OCI-LY7 (cell line): Measurements from ENCODE around the gene CCDC169. TPM values are rescaled to one million over a fixed set of nuclear protein-coding genes. Genes with fewer than 3 reads are reported as not detected.

Experiments
- BruUV-seq: library from RNA; stranded (reverse); fragments of 400-500 nt; replicated peaks from 2 replicates; lab custom pipeline; 2021; lab: Mats Ljungman, UMichigan
- CTCF ChIA-PET: fragments of 300-600 bp; sonication (Branson Sonifier 250); formaldehyde crosslinking; loops from one replicate; lab custom pipeline; 2022; ENCODE audit warnings: antibody characterized with exemption; ENCODE audit not compliant: unreplicated experiment; lab: Charles Lee
- POLR2A ChIA-PET: fragments of 300-600 bp; sonication (Branson Sonifier 250); formaldehyde crosslinking; loops from one replicate; lab custom pipeline; 2022; ENCODE audit warnings: antibody characterized with exemption; lab: Charles Lee
- DNase-seq: peaks from one replicate; pipeline ENCODE4 v3.0.0-alpha.2; 2015; ENCODE audit warnings: low spot score
- H2AFZ ChIP-seq: fragments of 200-600 bp; sonication (generic), shearing (Covaris generic); 2 replicates; pipeline ENCODE4 v1.6.1; 2014; ENCODE audit warnings: mild to moderate bottlenecking, antibody characterized with exemption, low read length, moderate library complexity
- H3K27ac ChIP-seq: fragments of 200-600 bp; sonication (generic); 2 replicates; pipeline ENCODE4 v1.5.1; 2014; ENCODE audit warnings: mixed run types, low read depth, mild to moderate bottlenecking, moderate library complexity, low read length, inconsistent platforms; ENCODE audit not compliant: poor library complexity, severe bottlenecking
- H3K36me3 ChIP-seq: fragments of 200-600 bp; sonication (generic); 2 replicates; pipeline ENCODE4 v1.6.1; 2014; ENCODE audit warnings: mild to moderate bottlenecking, antibody characterized with exemption, low read length, moderate library complexity, mixed read lengths; ENCODE audit not compliant: insufficient read depth
- H3K4me1 ChIP-seq: fragments of 200-600 bp; sonication (generic); 2 replicates; pipeline ENCODE4 v1.5.1; 2014; ENCODE audit warnings: mild to moderate bottlenecking, low read length; ENCODE audit not compliant: insufficient read depth, poor library complexity, severe bottlenecking
- H3K4me2 ChIP-seq: fragments of 200-600 bp; sonication (generic); 2 replicates; pipeline ENCODE4 v1.6.1; 2014; ENCODE audit warnings: mild to moderate bottlenecking, low read length
- H3K4me3 ChIP-seq: fragments of 200-600 bp; sonication (generic); 2 replicates; pipeline ENCODE4 v1.5.1; 2014; ENCODE audit warnings: mild to moderate bottlenecking, low read depth, low read length; ENCODE audit not compliant: poor library complexity, severe bottlenecking
- H3K79me2 ChIP-seq: fragments of 200-600 bp; sonication (generic); 2 replicates; pipeline ENCODE4 v1.6.1; 2016; ENCODE audit warnings: low read depth, mild to moderate bottlenecking, low read length, moderate library complexity, mixed read lengths; ENCODE audit not compliant: insufficient read depth
- H3K9me2 ChIP-seq: fragments of 200-600 bp; sonication (generic); 2 replicates; pipeline ENCODE4 v1.6.1; 2016; ENCODE audit warnings: mild to moderate bottlenecking, low read length, mixed read lengths; ENCODE audit not compliant: insufficient read depth
- H3K9me3 ChIP-seq: fragments of 200-600 bp; sonication (generic); 2 replicates; pipeline ENCODE4 v1.6.1; 2014; ENCODE audit warnings: mild to moderate bottlenecking, mixed run types, low read length, mixed read lengths
- H4K20me1 ChIP-seq: fragments of 200-600 bp; sonication (generic); 2 replicates; pipeline ENCODE4 v1.6.1; 2014; ENCODE audit warnings: mild to moderate bottlenecking, antibody characterized with exemption, low read length, moderate library complexity, mixed read lengths; ENCODE audit not compliant: insufficient read depth
- EZH2phosphoT487 ChIP-seq: fragments of 200-600 bp; sonication (generic); IDR thresholded peaks from 2 replicates; pipeline ENCODE4 v1.6.1; 2018; ENCODE audit warnings: low read depth, borderline replicate concordance, mild to moderate bottlenecking, mixed run types, antibody characterized with exemption, low read length, moderate library complexity, mixed read lengths
- intact Hi-C: fragments of 100-400 bp; cut with micrococcal nuclease; formaldehyde crosslinking; loops from one replicate; pipeline ENCODE4 v1.10.0; 2022; ENCODE audit not compliant: unreplicated experiment
- total RNA-seq, 2 experiments: library from RNA; depleted of rRNA in 1 of 2; stranded (reverse); fragments of >200 nt in 1 of 2; shearing (Covaris generic) in 1 of 2; gene quantifications; 2 replicates each; pipeline ENCODE4 v1.2.3, GENCODE V29; 2014 to 2022
- TF ChIP-seq, protein P1 (sequence below): fragments of 200-600 bp; sonication (generic); conservative IDR thresholded peaks from 2 replicates; pipeline ENCODE4 v1.5.1; 2014; ENCODE audit warnings: mild to moderate bottlenecking, antibody characterized with exemption, low read length, moderate library complexity, mixed read lengths

The CCDC169 gene
- total RNA-seq, 2 experiments from 2014 or later = not detected

DNA sequence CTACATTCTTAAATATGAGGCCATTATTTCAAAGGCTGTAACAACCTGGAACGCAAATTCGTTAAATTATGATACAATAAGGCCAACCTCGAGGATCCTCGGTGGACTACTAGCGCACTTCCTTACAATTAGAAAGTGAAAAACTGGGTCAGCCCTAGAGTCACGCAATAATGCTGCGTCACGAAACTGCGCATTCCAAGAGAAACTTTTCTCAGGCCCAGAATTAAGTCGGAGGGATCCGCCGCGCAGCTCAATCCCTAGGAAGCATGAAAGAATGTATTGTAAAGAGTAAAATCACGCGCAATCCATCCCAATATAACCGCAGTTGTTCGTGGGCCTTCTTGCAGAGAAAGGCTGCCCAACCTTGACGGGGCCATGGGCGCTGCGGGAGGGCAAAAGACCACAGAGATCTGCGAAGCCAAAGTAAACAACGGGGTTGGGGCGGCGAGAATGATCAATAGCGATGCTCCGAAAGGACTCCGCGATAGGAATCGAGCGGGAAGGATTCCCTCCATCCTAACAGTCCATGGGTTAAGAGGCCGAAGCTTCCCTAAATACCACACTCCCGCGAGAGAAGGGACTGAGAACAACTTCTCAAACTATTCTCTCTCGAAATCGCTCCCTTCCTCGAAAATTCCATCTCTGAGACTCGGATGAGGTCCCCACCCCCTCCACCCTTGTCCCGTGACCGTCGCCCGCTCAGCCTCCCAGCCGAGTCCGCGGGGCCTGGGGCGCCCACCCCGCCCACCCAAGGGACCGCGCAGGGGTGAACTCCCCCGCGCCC lies 48.0 kb upstream of the CCDC169 start:
- H2AFZ ChIP-seq = no peak overlapping the region
- ChIA-PET CTCF (no interaction called here), POLR2A (no interaction called here)
- H3K4me2 ChIP-seq = no peak overlapping the region
- no peaks in the 10 kb centered on the region for H3K36me3 ChIP-seq
- intact Hi-C loops = loop anchor here (2.0 to 5.0 kb wide), 2 partner anchors 391 to 722 kb away; no protein-coding TSS in a partner anchor
- no peaks in the 10 kb centered on the region for H3K4me1 ChIP-seq
- TF ChIP-seq, protein P1, sequence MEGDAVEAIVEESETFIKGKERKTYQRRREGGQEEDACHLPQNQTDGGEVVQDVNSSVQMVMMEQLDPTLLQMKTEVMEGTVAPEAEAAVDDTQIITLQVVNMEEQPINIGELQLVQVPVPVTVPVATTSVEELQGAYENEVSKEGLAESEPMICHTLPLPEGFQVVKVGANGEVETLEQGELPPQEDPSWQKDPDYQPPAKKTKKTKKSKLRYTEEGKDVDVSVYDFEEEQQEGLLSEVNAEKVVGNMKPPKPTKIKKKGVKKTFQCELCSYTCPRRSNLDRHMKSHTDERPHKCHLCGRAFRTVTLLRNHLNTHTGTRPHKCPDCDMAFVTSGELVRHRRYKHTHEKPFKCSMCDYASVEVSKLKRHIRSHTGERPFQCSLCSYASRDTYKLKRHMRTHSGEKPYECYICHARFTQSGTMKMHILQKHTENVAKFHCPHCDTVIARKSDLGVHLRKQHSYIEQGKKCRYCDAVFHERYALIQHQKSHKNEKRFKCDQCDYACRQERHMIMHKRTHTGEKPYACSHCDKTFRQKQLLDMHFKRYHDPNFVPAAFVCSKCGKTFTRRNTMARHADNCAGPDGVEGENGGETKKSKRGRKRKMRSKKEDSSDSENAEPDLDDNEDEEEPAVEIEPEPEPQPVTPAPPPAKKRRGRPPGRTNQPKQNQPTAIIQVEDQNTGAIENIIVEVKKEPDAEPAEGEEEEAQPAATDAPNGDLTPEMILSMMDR = no peak
- no peak for TF ChIP-seq EZH2phosphoT487
- no peaks in the 10 kb centered on the region for H3K9me2 ChIP-seq
- H3K4me3 ChIP-seq = no peak overlapping the region
- no peaks in the 10 kb centered on the region for H3K9me3 ChIP-seq
- no TSS peak for BruUV-seq
- no peak overlapping the region for H3K27ac ChIP-seq
- no peaks in the 10 kb centered on the region for H3K79me2 ChIP-seq
- no peaks in the 10 kb centered on the region for H4K20me1 ChIP-seq
- no peak for DNase-seq

DNA sequence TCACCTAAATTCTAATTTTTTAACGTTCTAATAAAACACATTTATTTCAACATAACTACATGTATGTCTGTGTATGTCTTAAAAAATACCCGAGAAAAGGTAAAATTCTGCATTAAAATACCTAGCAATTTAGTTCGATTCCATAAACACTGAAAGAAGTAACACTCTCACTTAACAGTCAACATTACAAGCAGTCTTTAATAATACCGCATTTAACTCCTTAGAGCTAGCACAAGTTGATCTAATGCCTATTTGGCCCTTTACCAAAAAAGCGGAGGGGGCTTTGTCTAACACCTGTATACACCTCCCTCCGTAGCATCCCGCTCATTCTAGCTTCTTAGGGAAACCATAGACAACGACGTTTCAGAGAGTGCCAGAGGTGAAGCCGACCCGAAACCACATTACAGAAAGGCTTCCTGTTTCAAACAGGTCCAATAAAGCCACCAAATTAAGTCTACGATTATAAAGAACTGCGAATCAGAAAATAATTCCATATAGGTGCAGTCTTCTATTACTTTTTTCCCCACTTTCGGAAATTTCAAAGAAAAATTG lies 47.3 kb upstream of the CCDC169 start:
- no peak overlapping the region for H3K27ac ChIP-seq
- no peak for DNase-seq
- intact Hi-C loops = loop anchor here (5.0 kb wide), 1 partner anchor 722 kb away; no protein-coding TSS in a partner anchor
- no peaks in the 10 kb centered on the region for H3K9me2 ChIP-seq
- H2AFZ ChIP-seq = no peak overlapping the region
- CTCF ChIA-PET = no interaction called here
- BruUV-seq = no TSS peak
- H3K4me1 ChIP-seq = no peaks in the 10 kb centered on the region
- H3K4me3 ChIP-seq = no peak overlapping the region
- no peaks in the 10 kb centered on the region for H4K20me1 ChIP-seq
- TF ChIP-seq, protein P1 = no peak
- TF ChIP-seq EZH2phosphoT487 = no peak
- no peaks in the 10 kb centered on the region for H3K36me3 ChIP-seq
- no peaks in the 10 kb centered on the region for H3K79me2 ChIP-seq
- POLR2A ChIA-PET = no interaction called here
- no peaks in the 10 kb centered on the region for H3K9me3 ChIP-seq
- H3K4me2 ChIP-seq = no peak overlapping the region

DNA sequence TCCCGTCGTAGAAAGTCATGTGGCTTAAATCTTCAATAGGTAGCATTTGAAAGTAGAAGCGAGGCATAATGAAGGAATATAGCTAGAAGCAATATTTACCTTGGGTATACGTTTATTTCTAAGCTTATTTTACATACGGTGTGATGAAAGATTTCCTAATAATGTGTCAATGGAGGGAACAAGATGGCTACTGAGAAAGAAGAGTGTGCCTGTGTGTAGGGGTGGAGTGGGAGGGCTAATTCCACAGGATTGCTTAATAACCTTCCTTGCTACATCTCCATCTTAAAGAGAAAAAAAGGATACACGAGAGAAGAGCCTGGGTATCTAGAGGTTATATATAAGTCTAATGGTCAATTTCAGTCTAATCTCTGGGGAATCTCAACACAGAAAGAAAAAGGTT lies 46.6 kb upstream of the CCDC169 start:
- Histone ChIP-seq H3K9me3 (no peaks in the 10 kb centered on the region), H3K27ac (no peak overlapping the region), H3K4me3 (no peak overlapping the region), H4K20me1 (no peaks in the 10 kb centered on the region), H3K36me3 (no peaks in the 10 kb centered on the region), H3K4me2 (no peak overlapping the region), H3K79me2 (no peaks in the 10 kb centered on the region), H3K9me2 (no peaks in the 10 kb centered on the region), H2AFZ (no peak overlapping the region), H3K4me1 (no peaks in the 10 kb centered on the region)
- DNase-seq = no peak
- intact Hi-C loops = no loop called here
- BruUV-seq = no TSS peak
- TF ChIP-seq, protein P1 = no peak
- no peak for TF ChIP-seq EZH2phosphoT487
- POLR2A ChIA-PET = interaction anchor here (0.7 kb wide), 1 partner anchor 167 kb away, joined by 3 read pairs; no protein-coding TSS in a partner anchor
- CTCF ChIA-PET = no interaction called here
